Measurements from ENCODE around the gene ASCC1.

The ASCC1 gene

GRCh38 chr10:72081772-72082590, 134.1 kb downstream of the ASCC1 start:
- DNase-seq (ENCODE audit: low spot score) = no peak

GRCh38 chr10:72081210-72081609, 134.9 kb downstream of the ASCC1 start:
- no peak for DNase-seq (ENCODE audit: low spot score)

GRCh38 chr10:72080042-72080975, 135.8 kb downstream of the ASCC1 start:
- DNase-seq (ENCODE audit: low spot score) = no peak

GRCh38 chr10:72079356-72079755, 136.7 kb downstream of the ASCC1 start:
- peak; percentile 83 for DNase-seq (ENCODE audit: low spot score)

DNA sequence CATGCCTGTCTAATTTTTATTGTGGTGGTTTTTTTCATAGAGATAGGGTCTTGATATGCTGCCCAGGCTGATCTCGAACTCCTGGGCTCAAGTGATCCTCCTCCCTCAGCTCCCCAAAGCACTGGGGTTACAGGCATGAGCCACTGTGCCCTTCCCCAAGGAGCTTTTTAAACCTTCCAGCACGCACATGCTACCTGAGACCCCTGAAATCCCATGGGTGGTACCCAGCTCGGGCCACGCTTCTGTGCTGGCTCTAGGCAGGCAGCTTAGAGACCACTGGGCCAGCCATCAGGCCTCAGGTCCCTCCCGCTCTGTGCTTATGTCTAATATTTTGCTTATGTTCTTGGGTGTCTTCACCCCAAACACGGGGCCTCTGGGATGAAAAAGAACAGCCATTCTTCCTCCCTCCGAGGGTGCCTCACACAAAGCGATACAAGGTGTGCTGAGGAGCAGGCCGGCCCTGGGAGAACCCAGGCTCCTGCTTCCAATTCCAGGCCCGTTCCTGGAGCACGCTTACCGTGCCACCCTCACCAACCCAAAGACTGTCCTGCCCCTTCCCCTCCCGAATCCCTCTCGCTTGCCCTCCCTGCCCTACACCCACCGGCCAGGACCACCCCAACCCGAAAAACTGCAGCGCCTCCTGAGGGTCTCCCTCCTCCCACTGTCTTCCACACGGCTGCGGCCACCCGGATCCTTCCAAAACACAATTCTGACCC, 138.6 kb downstream of the ASCC1 start:
- DNase-seq (ENCODE audit: low spot score) = no peak

DNA sequence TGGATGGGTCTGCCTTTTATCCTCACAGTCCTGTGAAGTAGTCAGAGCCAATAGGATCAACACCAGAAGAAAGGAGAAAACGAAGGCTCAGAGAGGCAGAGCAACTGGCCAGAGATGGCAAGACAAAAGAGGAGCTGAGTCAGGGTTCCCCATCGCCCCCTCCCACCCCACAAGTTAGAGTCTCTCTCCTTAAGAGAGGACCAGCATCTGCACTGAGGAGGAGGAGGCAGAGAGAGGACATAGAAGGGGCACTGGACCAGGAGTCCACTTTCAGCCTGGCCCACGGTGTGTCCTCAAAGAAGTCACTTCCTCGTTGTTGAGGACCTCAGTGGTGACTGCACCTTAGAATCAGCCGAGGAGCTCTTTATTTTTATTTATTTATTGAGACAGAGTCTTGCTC, 139.3 kb downstream of the ASCC1 start:
- no peak for DNase-seq (ENCODE audit: low spot score)

- DNase-seq (ENCODE audit: low spot score) = no peak
Measured at GRCh38 chr10:72075376-72076115, 140.5 kb downstream of the ASCC1 start.

DNA sequence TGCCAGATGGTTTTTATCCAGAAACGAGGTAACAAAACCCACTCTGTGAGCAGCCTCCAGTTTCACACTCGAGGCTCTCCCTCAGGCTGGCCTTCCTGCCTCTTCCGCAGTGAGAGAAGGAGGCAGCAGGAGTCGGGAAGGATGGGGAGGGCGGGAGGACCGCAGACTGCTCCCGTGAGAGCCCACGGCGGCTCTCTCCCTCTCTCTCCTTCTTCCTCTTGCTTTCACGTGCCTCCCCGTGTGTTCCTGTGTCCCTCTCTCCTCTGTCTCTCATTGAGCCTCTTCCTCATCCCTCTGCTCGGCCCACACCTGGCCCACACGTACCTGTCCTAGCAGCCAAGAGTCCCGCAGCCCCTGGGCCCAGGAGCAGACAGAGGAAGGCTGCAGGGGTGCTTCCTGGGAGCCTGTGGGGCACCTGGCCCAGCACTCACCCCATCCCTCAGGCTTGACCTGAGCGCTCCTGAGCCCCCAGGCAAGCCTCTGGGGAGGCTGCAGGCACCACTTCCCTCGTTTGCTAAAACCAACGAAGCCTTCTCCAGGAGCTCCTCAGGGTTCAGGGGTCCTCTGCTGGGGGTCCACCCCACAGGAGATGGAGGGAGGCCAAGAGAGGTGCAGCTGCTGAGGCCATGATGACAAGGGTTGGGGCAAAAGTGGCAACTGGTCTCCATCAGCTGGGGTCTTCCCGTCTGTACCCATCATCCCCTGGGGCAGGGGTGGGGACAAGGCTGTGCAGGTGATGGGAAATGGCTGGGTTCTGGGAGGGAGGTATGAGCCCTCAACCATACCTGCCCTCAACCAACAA, 141.3 kb downstream of the ASCC1 start:
- DNase-seq (ENCODE audit: low spot score) = no peak

GRCh38 chr10:72073708-72074573, 142.1 kb downstream of the ASCC1 start:
- DNase-seq (ENCODE audit: low spot score) = no peak

GRCh38 chr10:72072639-72073038, 143.4 kb downstream of the ASCC1 start:
- DNase-seq (ENCODE audit: low spot score) = no peak

- no peak for DNase-seq (ENCODE audit: low spot score)
Measured at GRCh38 chr10:72072046-72072445, 144.0 kb downstream of the ASCC1 start.

DNA sequence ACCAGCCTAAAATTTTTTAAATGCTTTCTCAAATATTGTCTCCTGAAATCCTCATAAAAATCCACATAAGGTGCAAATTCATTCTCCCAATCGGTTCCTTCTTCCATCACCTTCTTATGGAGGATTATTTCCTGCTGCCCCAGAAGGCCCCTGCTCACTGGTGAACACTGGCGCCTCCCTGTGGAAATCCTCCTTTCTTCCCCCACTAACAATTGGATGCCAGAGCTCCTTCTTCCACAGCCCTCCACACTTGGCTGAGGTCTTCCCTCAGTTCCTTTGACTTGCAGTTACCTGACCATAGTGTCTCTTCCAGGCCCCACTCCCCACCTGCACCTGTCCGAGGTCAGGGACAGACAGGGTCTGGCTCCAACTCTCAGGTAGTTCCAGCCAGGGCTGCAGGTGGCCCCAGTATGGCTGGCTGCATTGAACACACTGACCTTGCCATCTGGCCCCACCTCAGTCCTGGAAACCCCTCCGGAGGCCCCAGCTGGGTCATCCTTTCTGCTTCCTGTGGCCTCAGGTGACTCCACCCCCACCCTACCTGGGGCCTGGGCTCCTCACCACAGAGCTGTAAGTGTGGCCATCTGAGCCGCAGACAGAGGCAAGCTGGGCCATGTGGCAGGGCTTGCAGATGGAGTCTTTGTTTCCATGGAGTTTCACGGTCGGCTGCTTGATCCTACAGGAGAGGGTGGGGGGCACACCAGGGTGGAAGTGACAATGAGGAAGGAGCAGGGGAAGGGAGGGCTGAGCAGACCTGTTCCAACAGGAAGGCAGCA, 146.1 kb downstream of the ASCC1 start:
- DNase-seq (ENCODE audit: low spot score) = no peak

- DNase-seq (ENCODE audit: low spot score) = no peak
Measured at GRCh38 chr10:72068901-72069446, 147.1 kb downstream of the ASCC1 start.

GRCh38 chr10:72068126-72068765, 147.8 kb downstream of the ASCC1 start:
- no peak for DNase-seq (ENCODE audit: low spot score)

DNA sequence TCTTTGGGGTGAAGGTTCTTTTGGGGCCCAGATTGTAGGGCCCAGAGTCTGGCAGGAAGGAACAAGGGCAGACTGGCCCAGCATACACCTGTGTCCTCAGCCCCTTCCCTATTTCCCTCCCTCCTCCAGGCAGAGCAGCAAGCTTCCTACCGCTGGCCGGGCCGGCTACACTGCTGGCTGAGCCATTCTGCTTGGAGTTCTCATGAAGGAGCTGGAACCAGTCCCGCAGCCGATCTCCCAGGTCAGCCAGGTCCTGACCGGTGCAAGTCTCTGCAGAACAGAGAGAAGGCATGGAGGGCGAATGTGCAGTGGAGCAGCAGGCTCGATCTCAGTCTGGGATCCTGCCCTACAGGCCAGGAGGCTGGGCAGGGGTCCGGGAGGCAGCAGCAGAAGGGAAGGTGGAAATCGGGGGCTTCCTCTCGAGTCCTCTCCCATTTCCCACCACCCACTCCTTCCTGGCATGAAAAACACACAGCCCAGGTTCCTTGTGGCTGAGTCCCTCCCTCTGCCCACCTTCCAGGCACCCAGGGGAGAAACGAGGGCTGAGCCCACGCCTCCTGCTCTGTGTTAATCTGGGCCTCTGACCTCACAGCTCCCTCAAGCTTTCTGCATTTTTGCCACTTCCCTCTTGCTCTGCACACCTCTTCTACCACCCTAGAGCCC, 148.5 kb downstream of the ASCC1 start:
- no peak for DNase-seq (ENCODE audit: low spot score)

- DNase-seq (ENCODE audit: low spot score) = no peak
Measured at GRCh38 chr10:72066318-72067284, 149.5 kb downstream of the ASCC1 start.

Data from CD4-positive, alpha-beta T cell treated with Interleukin-15 for 4 hours (primary cell).